Right kidney (tissue), 1 donor: ENCODE measurements around the gene RTBDN.

Experiments used
- DNase-seq: peaks from one replicate; pipeline ENCODE4 v3.0.0-alpha.2; 2016

RTBDN gene

DNA sequence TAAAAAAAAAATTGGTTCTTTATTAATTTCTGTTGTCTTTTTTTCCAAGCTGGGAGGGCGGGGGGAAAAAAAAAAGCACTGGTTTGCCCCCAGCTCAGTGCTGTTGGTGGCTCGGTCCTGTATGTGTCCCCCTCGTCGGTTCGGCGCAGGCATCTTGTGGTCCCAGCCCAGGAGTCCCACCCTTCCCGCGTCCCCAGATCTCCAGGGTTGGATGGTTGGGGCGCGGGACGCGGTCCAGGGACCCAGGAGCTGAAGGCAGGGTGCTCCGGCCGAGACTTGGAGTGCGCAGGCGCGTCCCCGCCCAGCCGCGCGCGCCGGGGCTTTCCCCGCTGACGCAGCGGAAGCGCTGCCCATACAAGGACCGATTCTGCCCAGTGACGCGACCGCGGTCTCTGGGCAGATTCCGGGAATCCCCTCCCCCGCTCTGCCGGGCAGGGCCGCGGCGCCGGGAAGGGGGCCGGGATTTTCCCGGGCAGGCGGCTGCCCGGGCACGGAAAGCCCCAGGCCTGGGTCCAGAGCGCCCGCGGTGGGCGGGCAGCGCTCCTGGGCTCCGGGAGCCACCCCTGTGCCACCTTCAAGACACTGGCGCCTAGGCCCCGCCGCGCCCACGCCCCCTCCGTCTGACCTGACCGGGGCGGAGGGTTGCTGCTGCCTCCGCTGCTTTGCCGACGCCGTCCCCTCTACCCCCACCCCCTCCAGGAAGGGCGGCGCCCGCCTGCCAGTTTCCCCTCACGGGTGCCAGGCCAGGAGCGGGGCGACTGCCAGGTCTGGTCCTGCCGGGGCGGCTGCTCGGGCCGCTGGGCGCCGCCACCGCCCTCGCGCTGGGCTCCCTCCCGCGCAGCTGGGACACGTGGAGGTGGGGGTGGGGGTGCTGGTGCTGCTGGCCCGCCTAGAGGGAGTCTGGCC is 40.8 kb downstream of the RTBDN start:
- peak; percentile 96 for DNase-seq

DNA sequence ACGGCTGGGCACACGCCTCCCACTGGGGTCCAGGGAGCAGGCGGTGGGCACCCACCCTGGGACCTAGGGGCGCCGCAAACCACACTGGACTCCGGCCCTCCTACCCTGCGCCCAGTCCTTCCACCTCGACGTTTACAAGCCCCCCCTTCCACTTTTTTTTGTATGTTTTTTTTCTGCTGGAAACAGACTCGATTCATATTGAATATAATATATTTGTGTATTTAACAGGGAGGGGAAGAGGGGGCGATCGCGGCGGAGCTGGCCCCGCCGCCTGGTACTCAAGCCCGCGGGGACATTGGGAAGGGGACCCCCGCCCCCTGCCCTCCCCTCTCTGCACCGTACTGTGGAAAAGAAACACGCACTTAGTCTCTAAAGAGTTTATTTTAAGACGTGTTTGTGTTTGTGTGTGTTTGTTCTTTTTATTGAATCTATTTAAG is 41.5 kb downstream of the RTBDN start:
- DNase-seq, result no peak

- DNase-seq, result peak; percentile 82
Observed at GRCh38 chr19:12792051-12792852, 42.1 kb downstream of the RTBDN start.

DNA sequence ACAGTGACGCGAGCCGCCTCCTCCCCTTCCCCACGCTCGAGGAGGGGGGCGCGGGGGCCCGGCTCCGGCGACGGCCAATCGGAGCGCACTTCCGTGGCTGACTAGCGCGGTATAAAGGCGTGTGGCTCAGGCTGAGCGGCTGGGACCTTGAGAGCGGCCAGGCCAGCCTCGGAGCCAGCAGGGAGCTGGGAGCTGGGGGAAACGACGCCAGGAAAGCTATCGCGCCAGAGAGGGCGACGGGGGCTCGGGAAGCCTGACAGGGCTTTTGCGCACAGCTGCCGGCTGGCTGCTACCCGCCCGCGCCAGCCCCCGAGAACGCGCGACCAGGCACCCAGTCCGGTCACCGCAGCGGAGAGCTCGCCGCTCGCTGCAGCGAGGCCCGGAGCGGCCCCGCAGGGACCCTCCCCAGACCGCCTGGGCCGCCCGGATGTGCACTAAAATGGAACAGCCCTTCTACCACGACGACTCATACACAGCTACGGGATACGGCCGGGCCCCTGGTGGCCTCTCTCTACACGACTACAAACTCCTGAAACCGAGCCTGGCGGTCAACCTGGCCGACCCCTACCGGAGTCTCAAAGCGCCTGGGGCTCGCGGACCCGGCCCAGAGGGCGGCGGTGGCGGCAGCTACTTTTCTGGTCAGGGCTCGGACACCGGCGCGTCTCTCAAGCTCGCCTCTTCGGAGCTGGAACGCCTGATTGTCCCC is 42.9 kb downstream of the RTBDN start, which contains the start of gene JUNB:
JUNB (plus strand) TSS at position 142 of the 706 bp plus-strand sequence; CDS start at position 428, 286 bp downstream.
- peak; percentile 92 for DNase-seq

- no peak for DNase-seq
Observed at GRCh38 chr19:12790628-12791344, 43.6 kb downstream of the RTBDN start.

DNA sequence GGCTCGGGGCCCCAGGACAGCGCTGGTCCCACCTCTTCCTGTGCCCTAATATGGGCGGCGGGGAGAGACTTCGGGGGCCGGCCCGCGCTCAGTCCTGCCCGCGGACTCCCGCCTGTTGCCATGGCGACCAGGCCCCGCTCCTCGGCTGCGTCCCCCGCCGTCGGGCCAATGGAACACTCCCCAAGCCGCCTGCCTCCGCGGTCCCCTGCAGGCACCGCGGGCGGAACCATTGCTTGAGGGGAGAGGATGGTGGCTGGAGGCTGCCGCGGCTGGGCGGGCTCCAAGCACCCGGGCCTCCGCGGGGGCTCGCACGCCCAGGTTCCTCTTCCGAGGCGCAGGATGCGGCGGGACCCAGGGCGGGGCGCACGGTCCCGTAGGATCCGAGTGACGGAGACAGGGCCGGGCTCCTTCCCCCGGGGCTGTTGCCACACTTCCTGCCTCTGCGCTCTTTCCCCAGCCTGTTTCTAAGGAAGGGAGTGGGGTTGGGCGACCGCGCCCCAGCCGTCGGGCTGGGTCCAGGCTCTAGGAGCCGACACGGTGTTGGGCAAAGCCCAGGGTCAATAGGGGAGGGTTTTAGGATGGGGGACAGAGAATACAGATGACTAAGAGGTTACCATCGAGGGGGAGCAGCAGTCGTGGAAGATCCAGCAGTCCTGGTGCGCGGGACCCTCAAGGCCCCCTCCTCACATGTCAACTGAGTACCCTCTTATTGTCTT is 44.3 kb downstream of the RTBDN start:
- peak; percentile 96 for DNase-seq

GRCh38 chr19:12789098-12789903 is 45.1 kb downstream of the RTBDN start:
- peak; percentile 72 for DNase-seq

- peak; percentile 71 for DNase-seq
Observed at GRCh38 chr19:12788682-12789097, 45.7 kb downstream of the RTBDN start.

DNA sequence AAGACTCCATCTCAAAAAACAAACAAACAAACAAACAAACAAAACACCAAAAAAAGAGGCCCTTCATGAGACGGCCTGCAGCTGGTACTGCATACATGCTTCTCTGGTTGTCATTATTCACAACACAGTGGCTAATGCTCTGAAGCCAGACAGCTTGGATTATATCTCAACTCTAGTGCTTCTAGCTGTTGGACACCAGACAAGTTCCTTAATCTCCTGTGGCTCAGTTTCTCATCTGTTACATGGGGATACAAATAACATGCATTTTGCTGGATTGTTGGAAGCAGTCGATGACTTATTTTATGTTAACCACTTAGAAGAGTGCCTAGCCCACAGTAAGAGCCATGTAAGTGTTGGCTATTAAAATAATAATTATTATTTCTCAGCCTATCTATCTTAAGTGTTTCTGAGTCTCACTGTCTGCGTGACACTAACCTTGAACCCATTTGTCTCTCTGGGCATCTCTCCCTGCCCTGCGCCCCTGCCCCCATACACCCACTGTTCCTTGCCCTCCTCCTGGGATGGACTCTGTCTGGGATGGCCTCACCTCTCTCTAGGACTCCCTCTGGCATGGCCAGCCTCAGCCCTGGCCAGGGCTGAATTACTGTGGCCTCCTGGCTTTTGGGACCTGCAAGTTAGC is 46.2 kb downstream of the RTBDN start:
- peak; percentile 27 for DNase-seq

DNA sequence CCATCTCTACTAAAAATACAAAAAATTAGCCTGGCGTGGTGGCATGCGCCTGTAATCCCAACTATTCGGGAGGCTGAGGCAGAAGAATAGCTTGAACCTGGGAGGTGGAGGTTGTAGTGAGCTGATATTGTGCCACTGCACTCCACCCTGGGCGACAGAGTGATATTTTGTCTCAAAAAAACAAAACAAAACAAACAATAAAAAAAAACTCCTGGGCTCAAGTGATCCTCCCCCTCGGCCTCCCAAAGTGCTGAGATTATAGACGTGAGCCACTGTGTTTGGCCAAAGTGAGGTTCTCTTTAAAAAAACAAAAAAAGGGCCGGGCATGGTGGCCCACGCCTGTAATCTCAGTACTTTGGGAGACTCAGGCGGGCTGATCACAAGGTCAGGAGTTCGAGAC is 46.9 kb downstream of the RTBDN start:
- DNase-seq, result no peak

GRCh38 chr19:12786952-12787351 is 47.4 kb downstream of the RTBDN start:
- DNase-seq, result no peak

- DNase-seq, result peak; percentile 50
Observed at GRCh38 chr19:12786141-12786870, 48.1 kb downstream of the RTBDN start.

DNA sequence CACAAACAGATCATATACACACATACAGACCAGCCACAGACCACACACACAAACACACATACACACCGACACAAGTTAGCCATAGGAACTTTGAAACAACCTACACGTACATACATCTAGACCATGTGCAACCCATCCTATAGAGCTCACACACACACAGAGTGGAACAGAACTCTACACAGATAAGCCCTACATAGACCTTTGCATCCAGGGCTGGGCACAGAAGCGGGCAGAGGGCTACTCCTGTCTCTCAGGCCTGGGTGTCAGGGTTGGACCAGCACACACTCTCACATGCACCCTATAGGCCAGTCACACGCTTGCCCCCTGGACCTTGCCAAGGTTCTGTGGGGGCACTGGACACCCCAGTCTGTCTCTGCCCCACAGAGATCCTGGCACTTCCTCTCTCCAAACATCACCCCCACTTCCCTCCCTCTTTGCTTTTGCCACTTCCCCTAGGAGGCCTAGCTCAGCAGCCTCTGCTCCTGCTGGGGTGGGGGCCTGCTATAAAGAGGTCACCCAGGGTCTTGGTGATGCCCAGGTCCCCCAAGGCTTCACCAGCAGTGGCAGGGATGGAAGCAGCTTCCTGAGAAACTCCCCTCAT is 48.8 kb downstream of the RTBDN start:
- DNase-seq, result peak; percentile 18

- no peak for DNase-seq
Observed at GRCh38 chr19:12784871-12785430, 49.4 kb downstream of the RTBDN start.

DNA sequence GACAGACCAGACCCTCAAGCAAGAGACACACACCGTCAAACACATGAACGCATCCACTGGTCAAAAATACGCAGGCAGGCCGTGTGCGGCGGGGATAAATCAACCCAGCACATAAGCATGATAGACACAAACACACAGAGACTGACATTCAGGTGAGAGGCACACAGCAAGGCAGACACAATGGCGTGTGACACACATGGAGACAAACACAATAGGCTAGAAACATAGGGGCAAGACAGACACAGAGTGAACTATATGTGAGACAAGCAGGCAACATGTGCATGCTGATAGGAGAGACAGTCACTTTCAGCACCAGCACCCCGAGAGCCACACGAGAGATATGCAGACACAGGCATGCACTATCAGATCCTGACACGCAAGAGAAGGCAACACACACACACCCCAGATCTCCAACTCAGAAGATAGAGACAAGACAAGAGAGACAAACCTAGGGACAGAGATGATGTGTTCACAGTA is 49.9 kb downstream of the RTBDN start:
- DNase-seq, result no peak

GRCh38 chr19:12783849-12784393 is 50.5 kb downstream of the RTBDN start:
- no peak for DNase-seq

DNA sequence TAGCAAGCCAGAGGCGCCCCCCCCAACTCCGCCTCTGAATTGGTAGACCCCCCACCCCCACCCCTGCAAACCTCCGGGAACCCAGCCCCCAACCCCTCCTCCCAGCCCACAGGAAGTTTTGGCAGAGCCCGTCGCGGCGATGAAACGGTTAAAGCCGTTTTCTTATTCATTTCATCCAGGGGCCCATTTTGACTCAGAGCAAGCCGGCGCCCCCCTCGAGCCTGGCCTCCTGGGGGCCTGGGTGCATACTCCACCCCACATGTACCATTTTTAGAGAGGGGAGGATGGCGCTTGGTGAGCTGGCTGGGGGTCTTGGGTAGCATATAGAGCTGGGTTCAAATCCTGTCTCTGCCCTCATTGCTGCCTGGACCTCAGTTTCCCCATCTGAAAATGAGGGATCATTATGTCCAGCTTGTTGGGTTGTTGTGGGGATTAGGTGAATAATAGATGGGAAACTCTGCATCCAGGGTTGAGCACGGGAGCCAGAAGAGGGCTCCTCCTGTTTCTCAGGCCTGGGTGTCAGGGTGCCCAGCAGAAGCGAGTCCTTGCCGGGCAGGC is 51.0 kb downstream of the RTBDN start:
- DNase-seq, result no peak
